Right lobe of liver (tissue), 6 donors: ENCODE measurements around the gene UBE2O. TPM values are rescaled to one million over a fixed set of nuclear protein-coding genes. Genes with fewer than 3 reads are reported as not detected.
A peak's percentile ranks its signal among the peaks of the same experiment; 100 is the strongest.

Experiments
- ATAC-seq, 4 donors: fragments of 200-7000 bp; cut with Tn5 transposase; one replicate each; pipeline ENCODE4 v1.9.1; 2020; ENCODE audit warnings: mild to moderate bottlenecking in 4 of 4, moderate library complexity in 4 of 4
- DNase-seq, 3 donors: peaks; one replicate each; pipeline ENCODE4 v3.0.0-alpha.2; 2020
- H3K27ac ChIP-seq, 3 donors: fragments of 200-600 bp; one replicate each; pipeline ENCODE4 v1.8.0; 2022
- H3K27me3 ChIP-seq, 2 donors: fragments of 200-600 bp; one replicate each; pipeline ENCODE4 v1.8.0; 2022
- H3K36me3 ChIP-seq, 4 donors: fragments of 200-600 bp; sonication (generic) in 1 of 4; one replicate each; pipeline versions ENCODE4 v1.5.1 to v1.8.0; 2017 to 2022; ENCODE audit warnings: control low read depth in 1 of 4
- H3K4me1 ChIP-seq, 4 donors: fragments of 200-600 bp; sonication (generic) in 1 of 4; one replicate each; pipeline versions ENCODE4 v1.5.1 to v1.8.0; 2017 to 2022; ENCODE audit warnings: control low read depth in 1 of 4
- H3K4me3 ChIP-seq, 3 donors: fragments of 200-600 bp; one replicate each; pipeline ENCODE4 v1.8.0; 2022
- H3K9me3 ChIP-seq, 4 donors: fragments of 200-600 bp; sonication (generic) in 1 of 4; one replicate each; pipeline versions ENCODE4 v1.5.1 to v1.8.0; 2017 to 2022; ENCODE audit warnings: control low read depth in 1 of 4
- POLR2A ChIP-seq: fragments of 450-650 bp; IDR thresholded peaks from one replicate; pipeline ENCODE4 v1.6.1; 2017; ENCODE audit warnings: antibody characterized with exemption, mild to moderate bottlenecking
- WGBS: methylation state at CpG from one replicate; pipeline ENCODE4 v1.1.6; 2018; ENCODE audit warnings: low coverage, low lambda C conversion rate; ENCODE audit not compliant: insufficient coverage; ENCODE audit errors: missing lambda C conversion rate; 5-methylcytosine and 5-hydroxymethylcytosine counted together
- intact Hi-C, 2 donors: fragments of 100-400 bp; cut with DNase I; formaldehyde crosslinking; loops; one replicate each; pipeline versions ENCODE4 v1.11.2 to v1.14.1; 2022
- total RNA-seq, 6 experiments: library from RNA; depleted of rRNA in 2 of 6; stranded (reverse); fragments of >200 nt in 2 of 6; fragmentation: NEBNext Ultra II Directional in 3 of 6; extraction: Animal tissue kit (Norgen Biotek cat#: 25700) in 3 of 6; gene quantifications; one replicate each; pipeline versions ENCODE4 v1.1.0 to v1.2.4, GENCODE V29; 2016 to 2023
- TF ChIP-seq, protein P1 (sequence below), 4 donors: fragments of 200-600 bp in 3 of 4; fragments of 450-650 bp in 1 of 4; IDR thresholded peaks; one replicate each; pipeline versions ENCODE4 v1.5.1 to v1.8.0; 2016 to 2022; ENCODE audit warnings: antibody characterized with exemption in 4 of 4, mild to moderate bottlenecking in 2 of 4
- donor health status: DM: no; HTN: yes; CAD: no.
- donor health status: DM: no; HTN: no; CAD: no.
- donor health status: DM: no; HTN: no; CAD: no.
- donor health status: DM: no; HTN: yes; CAD: no.
- donor health status: DM: no; HTN: yes; CAD: no.

Gene UBE2O
- total RNA-seq, 6 experiments from 2014 or later: 10.0 to 12.9 (median 12.0) TPM

- intact Hi-C loops: no loop called here
- Histone ChIP-seq H3K36me3 (peaks cover 0 to 35% (median 9%) of the 10 kb centered on the region in 4 donors), H3K27me3 (no peaks in the 10 kb centered on the region), H3K4me1 (peaks cover 0 to 14% (median 0%) of the 10 kb centered on the region in 4 donors), H3K9me3 (no peaks in the 10 kb centered on the region), H3K4me3 (no peak overlapping the region), H3K27ac (no peak overlapping the region)
- DNase-seq (peak in 1 of 3 donors; percentile 11), ATAC-seq (no peak)
- 89% methylated on average over 6 of the region's 7 CpGs for WGBS
- TF ChIP-seq, protein P1, sequence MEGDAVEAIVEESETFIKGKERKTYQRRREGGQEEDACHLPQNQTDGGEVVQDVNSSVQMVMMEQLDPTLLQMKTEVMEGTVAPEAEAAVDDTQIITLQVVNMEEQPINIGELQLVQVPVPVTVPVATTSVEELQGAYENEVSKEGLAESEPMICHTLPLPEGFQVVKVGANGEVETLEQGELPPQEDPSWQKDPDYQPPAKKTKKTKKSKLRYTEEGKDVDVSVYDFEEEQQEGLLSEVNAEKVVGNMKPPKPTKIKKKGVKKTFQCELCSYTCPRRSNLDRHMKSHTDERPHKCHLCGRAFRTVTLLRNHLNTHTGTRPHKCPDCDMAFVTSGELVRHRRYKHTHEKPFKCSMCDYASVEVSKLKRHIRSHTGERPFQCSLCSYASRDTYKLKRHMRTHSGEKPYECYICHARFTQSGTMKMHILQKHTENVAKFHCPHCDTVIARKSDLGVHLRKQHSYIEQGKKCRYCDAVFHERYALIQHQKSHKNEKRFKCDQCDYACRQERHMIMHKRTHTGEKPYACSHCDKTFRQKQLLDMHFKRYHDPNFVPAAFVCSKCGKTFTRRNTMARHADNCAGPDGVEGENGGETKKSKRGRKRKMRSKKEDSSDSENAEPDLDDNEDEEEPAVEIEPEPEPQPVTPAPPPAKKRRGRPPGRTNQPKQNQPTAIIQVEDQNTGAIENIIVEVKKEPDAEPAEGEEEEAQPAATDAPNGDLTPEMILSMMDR (IDR thresholded peaks at IDR 0.05): no peak
- no peak for TF ChIP-seq POLR2A
Observed at GRCh38 chr17:76343106-76343505, 109.8 kb downstream of the UBE2O start.

- intact Hi-C loops: no loop called here
- H3K9me3 ChIP-seq: no peaks in the 10 kb centered on the region
- 97% methylated on average over 3 of the region's 6 CpGs for WGBS
- H3K4me3 ChIP-seq: no peak overlapping the region
- DNase-seq: peak in 1 of 3 donors; percentile 2
- no peaks in the 10 kb centered on the region for H3K27me3 ChIP-seq
- TF ChIP-seq POLR2A: no peak
- TF ChIP-seq, protein P1 (IDR thresholded peaks at IDR 0.05): no peak
- ATAC-seq: no peak
- peaks cover 0 to 27% (median 5%) of the 10 kb centered on the region in 4 donors for H3K36me3 ChIP-seq
- peaks cover 0 to 9% (median 0%) of the 10 kb centered on the region in 4 donors for H3K4me1 ChIP-seq
- no peak overlapping the region for H3K27ac ChIP-seq
Observed at GRCh38 chr17:76341301-76341700, 111.7 kb downstream of the UBE2O start.

Other genes starting within 250 kb of the UBE2O start
- gene RNF157, start 212.7 kb downstream of the UBE2O start, total RNA-seq: 10 to 100 TPM in 2 of 6 experiments, 1 to 10 TPM in 2, under 1 TPM in 2; 0.39 to 14.5 (median 6.0) TPM
- gene UBALD2, start 187.8 kb downstream of the UBE2O start, total RNA-seq: 10 to 100 TPM in 4 of 6 experiments, 1 to 10 TPM in 2; 7.3 to 17.9 (median 14.5) TPM
- 1 to 10 TPM in 4 of 6 experiments, under 1 TPM in 2; 0.43 to 2.2 (median 1.5) TPM for gene QRICH2, start 144.9 kb downstream of the UBE2O start, total RNA-seq
- 10 to 100 TPM; 39.3 to 55.6 (median 45.1) TPM for gene PRPSAP1, start 99.2 kb downstream of the UBE2O start, total RNA-seq
- 1 to 10 TPM in 4 of 6 experiments, under 1 TPM in 2; 0.35 to 2.6 (median 1.5) TPM for gene SPHK1, start 68.5 kb downstream of the UBE2O start, total RNA-seq
- not detected for gene AANAT, start 14.5 kb upstream of the UBE2O start, total RNA-seq
- gene RHBDF2, start 48.3 kb upstream of the UBE2O start, total RNA-seq: 10 to 100 TPM in 3 of 6 experiments, 1 to 10 TPM in 3; 7.1 to 18.6 (median 11.0) TPM
- 1 to 10 TPM; 1.8 to 4.1 (median 3.1) TPM for gene CYGB, start 84.6 kb upstream of the UBE2O start, total RNA-seq
- 1 to 10 TPM in 1 of 6 experiments, under 1 TPM in 2, not detected in 3; 0.12 to 1.3 (median 0.22) TPM for gene PRCD, start 86.9 kb upstream of the UBE2O start, total RNA-seq
- 1 to 10 TPM in 5 of 6 experiments, under 1 TPM in 1; 0.81 to 5.0 (median 2.3) TPM for gene ST6GALNAC2, start 132.7 kb upstream of the UBE2O start, total RNA-seq
- 1 to 10 TPM in 1 of 6 experiments, under 1 TPM in 2, not detected in 3; 0.42 to 1.4 (median 0.62) TPM for gene ST6GALNAC1, start 190.6 kb upstream of the UBE2O start, total RNA-seq